GM12878 (cell line): ENCODE results near the gene OR2T11. TPM values are rescaled to one million over a fixed set of nuclear protein-coding genes. Genes with fewer than 3 reads are reported as not detected.

Experiments
- ATAC-seq: fragments of 200-7000 bp; cut with Tn5 transposase; 3 replicates; pipeline ENCODE4 v1.9.1; 2020; ENCODE audit warnings: mild to moderate bottlenecking, moderate library complexity
- BruUV-seq: library from RNA; stranded (reverse); fragments of 400-500 nt; replicated peaks from 2 replicates; lab custom pipeline; 2021; lab: Mats Ljungman, UMichigan
- CTCF ChIA-PET: fragments of 300-600 bp; sonication (Branson Sonifier 250); formaldehyde crosslinking; extraction: SDS; loops from one replicate; lab custom pipeline; 2021; ENCODE audit warnings: inconsistent platforms; lab: Yijun Ruan, JAX
- POLR2A ChIA-PET: fragments of 350-600 bp; formaldehyde crosslinking; extraction: SDS; loops from one replicate; lab custom pipeline; 2021; ENCODE audit warnings: inconsistent platforms; lab: Charles Lee
- RAD21 ChIA-PET: fragments of 300-600 bp; sonication (Branson Sonifier 250); formaldehyde crosslinking; loops from one replicate; lab custom pipeline; 2023; ENCODE audit warnings: antibody characterized with exemption; ENCODE audit not compliant: unreplicated experiment; lab: Charles Lee
- SMC1A ChIA-PET: fragments of 300-600 bp; sonication (Branson Sonifier 250); formaldehyde crosslinking; loops from one replicate; lab custom pipeline; 2023; ENCODE audit not compliant: unreplicated experiment, uncharacterized antibody; lab: Charles Lee
- DNase-seq: peaks from one replicate; pipeline ENCODE4 v3.0.0-alpha.2; 2011; ENCODE audit warnings: low read depth, low spot score
- FAIRE-seq: peaks from 3 replicates; lab custom pipeline; 2011; peaks lifted over from hg19 to GRCh38; lab: Jason Lieb, UNC
- H2AFZ ChIP-seq: 2 replicates; pipeline ENCODE4 v1.6.0; 2011; ENCODE audit warnings: low read depth, low read length, control low read depth; ENCODE audit not compliant: control insufficient read depth
- H3K27ac ChIP-seq: 2 replicates; pipeline ENCODE4 v1.5.1; 2011; ENCODE audit warnings: control low read depth; ENCODE audit not compliant: control insufficient read depth, insufficient read depth
- H3K27me3 ChIP-seq, 2 experiments: replicated peaks in 1 of 2; 2 replicates each; pipeline versions ENCODE4 v1.6.0 to v1.6.1; 2011; ENCODE audit warnings: low read length in 1 of 2; ENCODE audit not compliant: control insufficient read depth in 2 of 2, insufficient read depth in 2 of 2
- H3K36me3 ChIP-seq, 2 experiments: 2 replicates each; pipeline ENCODE4 v1.5.1; 2011; ENCODE audit warnings: low read length in 1 of 2; ENCODE audit not compliant: control insufficient read depth in 2 of 2, insufficient read depth in 2 of 2
- H3K4me1 ChIP-seq: 2 replicates; pipeline ENCODE4 v1.6.1; 2011; ENCODE audit warnings: mild to moderate bottlenecking, low read length, moderate library complexity, mixed read lengths; ENCODE audit not compliant: control insufficient read depth, insufficient read depth
- H3K4me2 ChIP-seq: 2 replicates; pipeline ENCODE4 v1.6.0; 2011; ENCODE audit warnings: control low read depth; ENCODE audit not compliant: control insufficient read depth, insufficient read depth
- H3K4me3 ChIP-seq: fragments of 200-600 bp; sonication (generic); 2 replicates; pipeline ENCODE4 v1.5.1; 2016
- H3K79me2 ChIP-seq: 2 replicates; pipeline ENCODE4 v1.6.0; 2011; ENCODE audit warnings: low read length; ENCODE audit not compliant: control insufficient read depth, insufficient read depth
- H3K9ac ChIP-seq: 2 replicates; pipeline ENCODE4 v1.8.0; 2011; ENCODE audit warnings: low read length, control low read depth, mixed read lengths; ENCODE audit not compliant: control insufficient read depth, insufficient read depth
- H3K9me3 ChIP-seq: replicated peaks from 3 replicates; pipeline ENCODE4 v1.5.1; 2011; ENCODE audit warnings: mild to moderate bottlenecking, low read length; ENCODE audit not compliant: control insufficient read depth, insufficient read depth
- H4K20me1 ChIP-seq: 2 replicates; pipeline ENCODE4 v1.6.0; 2011; ENCODE audit not compliant: control insufficient read depth, insufficient read depth
- DPF2 ChIP-seq: fragments of 450-650 bp; IDR thresholded peaks from 2 replicates; pipeline ENCODE4 v1.6.1; 2017; ENCODE audit warnings: mild to moderate bottlenecking
- MYC ChIP-seq: IDR thresholded peaks from 2 replicates; pipeline ENCODE4 v1.6.1; 2011; ENCODE audit warnings: mild to moderate bottlenecking, low read length, moderate library complexity, inconsistent platforms; ENCODE audit not compliant: insufficient read depth, insufficient replicate concordance, insufficient read length, severe bottlenecking
- NFXL1 ChIP-seq: fragments of 450-650 bp; IDR thresholded peaks from 2 replicates; pipeline ENCODE4 v1.6.1; 2017; ENCODE audit warnings: antibody characterized with exemption, mild to moderate bottlenecking, borderline replicate concordance
- NR2C2 ChIP-seq: IDR thresholded peaks from 2 replicates; pipeline ENCODE4 v1.6.1; 2011; ENCODE audit warnings: borderline replicate concordance, low read depth; ENCODE audit not compliant: control insufficient read depth, insufficient read length
- RUNX3 ChIP-seq: IDR thresholded peaks from 2 replicates; pipeline ENCODE4 v1.6.1; 2012; ENCODE audit warnings: low read length, inconsistent platforms
- ZBTB33 ChIP-seq: fragments of 450-650 bp; IDR thresholded peaks from 2 replicates; pipeline ENCODE4 v1.6.1; 2017; ENCODE audit warnings: mild to moderate bottlenecking
- WGBS: methylation state at CpG from one replicate; pipeline ENCODE4 v1.1.6; 2016; ENCODE audit warnings: low lambda C conversion rate; ENCODE audit not compliant: insufficient replicate concordance, insufficient coverage; ENCODE audit errors: missing lambda C conversion rate; 5-methylcytosine and 5-hydroxymethylcytosine counted together
- in situ Hi-C: fragments of 300-500 bp; cut with MboI; formaldehyde crosslinking; loops from 9 replicates; pipeline ENCODE4 v1.14.3; 2018; ENCODE audit warnings: mixed read lengths
- intact Hi-C: fragments of 100-400 bp; cut with micrococcal nuclease; formaldehyde crosslinking; loops from one replicate; pipeline ENCODE4 v1.14.2; 2022; ENCODE audit not compliant: unreplicated experiment
- polyA plus RNA-seq, 11 experiments: library from polyadenylated mRNA; depleted of rRNA in 4 of 11; unstranded in 6 of 11; stranded (reverse) in 5 of 11; fragments of >200 nt; fragmentation: Nextera tagmentation in 4 of 11; fragmentation: Illumina TruSeq in 1 of 11; extraction: Ambion mirVana in 4 of 11; extraction: Trizol in 1 of 11; gene quantifications; 1 replicate in 1 of 11; 2 replicates in 10 of 11; pipeline versions ENCODE4 v1.2.1 to v1.2.3, GENCODE V29; 2011 to 2016; ENCODE audit warnings: inconsistent platforms in 2 of 11, missing spikeins in 2 of 11, low read depth in 1 of 11
- total RNA-seq, 4 experiments: library from RNA; depleted of rRNA in 3 of 4; stranded (reverse); fragments of >200 nt in 3 of 4; fragmentation: Illumina TruSeq in 1 of 4; extraction: Trizol in 1 of 4; gene quantifications; 2 replicates each; pipeline versions ENCODE4 v1.2.1 to v1.2.3, GENCODE V29; 2013 to 2021

The OR2T11 gene
- total and polyA plus RNA-seq, 10 of the 15 experiments (the other 5 are each of a cell fraction or from before 2014, with no cell fraction given), result not detected

- ChIA-PET RAD21 (no interaction called here), SMC1A (no interaction called here), CTCF (no interaction called here), POLR2A (no interaction called here)
- Histone ChIP-seq H3K79me2 (no peaks in the 10 kb centered on the region), H2AFZ (no peak overlapping the region), H3K4me2 (no peak overlapping the region), H3K4me3 (no peak overlapping the region), H3K36me3 (no peaks in the 10 kb centered on the region), H3K27ac (no peak overlapping the region), H3K27me3 (no peaks in the 10 kb centered on the region), H4K20me1 (no peaks in the 10 kb centered on the region), H3K9me3 (no peaks in the 10 kb centered on the region), H3K4me1 (no peaks in the 10 kb centered on the region), H3K9ac (no peak overlapping the region)
- no TSS peak for BruUV-seq
- DNase-seq (no peak), ATAC-seq (no peak), FAIRE-seq (no peak)
- WGBS, result no CpG with 5 or more reads among the region's 9 CpGs
- in situ Hi-C loops, result no loop called here
- TF ChIP-seq NR2C2, result no peak
- intact Hi-C loops, result no loop called here
These were observed 6.7 kb downstream of the OR2T11 start for GRCh38 chr1:248627971-248628844.

- Histone ChIP-seq H3K27me3 (no peaks in the 10 kb centered on the region), H3K27ac (no peak overlapping the region), H3K36me3 (no peaks in the 10 kb centered on the region), H3K9me3 (no peaks in the 10 kb centered on the region), H3K4me3 (no peak overlapping the region), H3K4me1 (no peaks in the 10 kb centered on the region), H4K20me1 (no peaks in the 10 kb centered on the region), H3K4me2 (no peak overlapping the region), H2AFZ (no peak overlapping the region), H3K79me2 (no peaks in the 10 kb centered on the region), H3K9ac (no peak overlapping the region)
- ChIA-PET RAD21 (no interaction called here), CTCF (no interaction called here), POLR2A (no interaction called here), SMC1A (no interaction called here)
- FAIRE-seq (no peak), DNase-seq (no peak), ATAC-seq (no peak)
- intact Hi-C loops, result no loop called here
- BruUV-seq, result no TSS peak
- in situ Hi-C loops, result no loop called here
- WGBS, result no CpG with 5 or more reads among the region's 5 CpGs
- no peak for TF ChIP-seq MYC
- TF ChIP-seq ZBTB33, result no peak
- TF ChIP-seq NFXL1, result no peak
- TF ChIP-seq DPF2, result no peak
- TF ChIP-seq RUNX3, result no peak
These were observed 8.9 kb downstream of the OR2T11 start for GRCh38 chr1:248625971-248626370.
